Body of pancreas (tissue), 4 donors: ENCODE data around the gene UROD.

Experiments used
- CTCF ChIP-seq, 7 experiments: fragments of 450-650 bp in 4 of 7; fragments of 200-600 bp in 3 of 7; sonication (generic) in 3 of 7; IDR thresholded peaks; one replicate each; pipeline ENCODE4 v1.5.1; 2016 to 2019; ENCODE audit warnings: antibody characterized with exemption in 7 of 7
- POLR2A ChIP-seq, 3 donors: fragments of 450-650 bp; IDR thresholded peaks; one replicate each; pipeline ENCODE4 v1.6.1; 2016; ENCODE audit warnings: antibody characterized with exemption in 3 of 3, mild to moderate bottlenecking in 2 of 3

GRCh38 chr1:45016767-45017166, 4.7 kb downstream of the UROD start:
- TF ChIP-seq CTCF (IDR thresholded peaks at IDR 0.05) (no peak), POLR2A (IDR thresholded peaks at IDR 0.05) (no peak)
